Coronary artery (tissue), 2 donors: ENCODE measurements around the gene HNRNPUL1.

Experiments
- DNase-seq: peaks from one replicate; pipeline ENCODE4 v3.0.0-alpha.2; 2017; ENCODE audit warnings: low spot score
- H3K27ac ChIP-seq, 2 donors: fragments of 200-600 bp; sonication (generic); one replicate each; pipeline ENCODE4 v1.5.1; 2016 to 2019
- H3K4me3 ChIP-seq: fragments of 200-600 bp; sonication (generic); 2 replicates; pipeline ENCODE4 v1.5.1; 2016; ENCODE audit warnings: mild to moderate bottlenecking, moderate library complexity
- TF ChIP-seq, protein P1 (sequence below): fragments of 200-600 bp; sonication (generic); IDR thresholded peaks from one replicate; pipeline ENCODE4 v1.5.1; 2019; ENCODE audit warnings: antibody characterized with exemption

The HNRNPUL1 gene

GRCh38 chr19:41221514-41222205, 42.5 kb upstream of the HNRNPUL1 start:
- TF ChIP-seq, protein P1, sequence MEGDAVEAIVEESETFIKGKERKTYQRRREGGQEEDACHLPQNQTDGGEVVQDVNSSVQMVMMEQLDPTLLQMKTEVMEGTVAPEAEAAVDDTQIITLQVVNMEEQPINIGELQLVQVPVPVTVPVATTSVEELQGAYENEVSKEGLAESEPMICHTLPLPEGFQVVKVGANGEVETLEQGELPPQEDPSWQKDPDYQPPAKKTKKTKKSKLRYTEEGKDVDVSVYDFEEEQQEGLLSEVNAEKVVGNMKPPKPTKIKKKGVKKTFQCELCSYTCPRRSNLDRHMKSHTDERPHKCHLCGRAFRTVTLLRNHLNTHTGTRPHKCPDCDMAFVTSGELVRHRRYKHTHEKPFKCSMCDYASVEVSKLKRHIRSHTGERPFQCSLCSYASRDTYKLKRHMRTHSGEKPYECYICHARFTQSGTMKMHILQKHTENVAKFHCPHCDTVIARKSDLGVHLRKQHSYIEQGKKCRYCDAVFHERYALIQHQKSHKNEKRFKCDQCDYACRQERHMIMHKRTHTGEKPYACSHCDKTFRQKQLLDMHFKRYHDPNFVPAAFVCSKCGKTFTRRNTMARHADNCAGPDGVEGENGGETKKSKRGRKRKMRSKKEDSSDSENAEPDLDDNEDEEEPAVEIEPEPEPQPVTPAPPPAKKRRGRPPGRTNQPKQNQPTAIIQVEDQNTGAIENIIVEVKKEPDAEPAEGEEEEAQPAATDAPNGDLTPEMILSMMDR, result no peak
- Histone ChIP-seq H3K4me3 (peak overlapping the region; percentile 72), H3K27ac (peak overlapping the region; percentile 90 to 91)
- no peak for DNase-seq

DNA sequence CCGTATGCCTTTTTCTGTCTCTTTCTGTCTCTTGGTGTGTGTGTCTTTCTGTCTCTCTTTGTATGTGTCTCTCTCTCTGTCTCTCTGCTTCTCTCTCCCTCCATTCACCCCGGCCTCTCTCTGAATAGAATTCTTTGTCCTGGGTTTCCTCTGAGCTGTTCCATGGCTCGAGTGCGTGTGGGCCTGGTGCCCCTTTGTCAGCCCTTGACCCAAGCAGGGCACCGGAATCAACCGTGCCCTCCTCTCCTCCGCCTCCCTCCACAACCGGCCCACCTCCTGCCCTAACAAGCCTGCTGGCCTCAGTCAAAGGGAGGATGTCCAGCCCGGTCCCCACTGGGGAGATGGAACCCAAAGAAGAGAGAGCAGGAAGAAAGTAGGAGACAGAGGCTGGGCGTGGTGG, 41.9 kb upstream of the HNRNPUL1 start:
- H3K4me3 ChIP-seq, result peak overlapping the region; percentile 72
- TF ChIP-seq, protein P1, result no peak
- H3K27ac ChIP-seq, result peak overlapping the region in 1 of 2 donors; percentile 91
- no peak for DNase-seq

DNA sequence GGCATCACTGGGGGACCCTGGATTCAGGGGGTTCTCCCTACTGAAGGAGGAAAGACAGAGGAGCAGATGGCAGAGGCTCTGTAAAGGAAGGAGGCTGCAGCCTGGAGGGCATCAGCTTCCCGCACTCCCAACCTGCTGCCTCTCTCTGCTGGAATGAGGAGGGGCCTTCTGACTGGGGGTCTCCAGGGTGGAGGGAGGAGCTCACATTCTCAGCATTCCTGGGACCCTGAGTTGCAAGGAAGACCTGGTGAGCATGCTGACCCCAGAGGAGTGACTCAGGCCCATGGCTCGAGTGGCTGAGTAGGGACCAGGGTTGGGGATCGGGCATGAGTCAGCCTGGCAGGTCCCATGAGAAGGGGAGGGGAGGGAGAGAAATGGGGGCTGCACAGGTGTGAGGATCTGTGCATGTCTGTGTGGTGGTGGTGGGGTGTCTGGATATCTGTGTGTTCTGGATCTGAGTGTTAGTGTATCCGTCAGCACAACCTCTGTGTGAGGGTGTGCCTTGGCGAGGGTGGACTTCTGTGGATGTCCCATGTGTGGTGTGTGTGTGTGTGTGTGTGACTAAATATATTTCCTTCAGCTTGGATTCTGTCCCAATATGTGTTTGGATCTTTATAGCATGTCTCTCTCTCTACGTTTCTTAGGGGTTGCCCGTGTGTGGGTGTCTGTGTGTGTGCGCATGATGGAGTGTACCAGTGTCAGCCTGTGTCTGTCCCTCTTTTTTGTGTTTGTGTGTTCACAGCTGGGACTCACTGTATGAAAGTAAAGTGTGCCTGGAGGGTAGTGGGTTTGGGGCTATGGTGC, 40.5 kb upstream of the HNRNPUL1 start:
- Histone ChIP-seq H3K27ac (peak overlapping the region; percentile 93 to 95), H3K4me3 (peak overlapping the region; percentile 41)
- TF ChIP-seq, protein P1, result no peak
- DNase-seq, result peak; percentile 87

GRCh38 chr19:41224632-41225031, 39.5 kb upstream of the HNRNPUL1 start:
- Histone ChIP-seq H3K4me3 (no peak overlapping the region), H3K27ac (peak overlapping the region; percentile 93 to 95)
- no peak for DNase-seq
- TF ChIP-seq, protein P1, result no peak

DNA sequence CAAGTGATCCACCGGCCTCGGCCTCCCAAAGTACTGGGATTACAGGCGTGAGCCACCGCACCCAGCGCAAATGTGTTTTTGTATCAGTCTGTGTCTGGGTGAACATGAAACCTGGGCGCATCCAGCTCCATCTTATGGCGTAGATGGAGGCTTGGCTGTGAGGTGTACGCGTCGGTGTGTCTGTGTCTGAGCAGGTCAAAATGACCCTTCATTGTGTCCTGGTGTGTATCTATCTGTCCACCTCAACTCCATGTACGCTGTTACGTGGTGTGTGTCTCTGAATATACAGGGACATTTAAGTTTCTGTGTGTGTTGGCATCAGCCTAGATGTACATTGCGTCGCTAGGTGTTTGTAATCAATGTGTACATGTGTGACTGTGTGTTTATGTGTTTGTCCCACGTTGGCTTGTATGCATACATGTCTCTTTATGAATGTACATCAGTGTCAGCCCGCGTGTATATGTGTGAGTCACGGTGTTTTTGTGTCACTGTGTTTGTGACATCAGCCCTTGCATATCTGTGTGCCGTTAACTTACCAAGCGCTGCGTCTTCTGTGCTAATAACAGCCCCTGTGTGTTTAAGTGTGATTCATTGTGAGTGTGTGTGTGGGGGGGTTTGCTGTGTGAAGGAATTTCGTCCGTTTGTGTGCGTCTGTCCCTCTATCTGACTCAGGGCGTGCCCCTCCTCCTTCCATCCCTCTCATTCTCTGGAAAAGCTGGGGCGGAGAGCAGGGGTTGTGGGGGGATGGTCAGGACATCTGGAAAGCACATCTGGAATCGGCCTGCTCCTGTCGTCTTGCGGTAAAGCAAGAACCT, 38.7 kb upstream of the HNRNPUL1 start:
- TF ChIP-seq, protein P1, result no peak
- Histone ChIP-seq H3K4me3 (peak overlapping the region; percentile 68), H3K27ac (peak overlapping the region; percentile 93 to 95)
- peak; percentile 93 for DNase-seq

DNA sequence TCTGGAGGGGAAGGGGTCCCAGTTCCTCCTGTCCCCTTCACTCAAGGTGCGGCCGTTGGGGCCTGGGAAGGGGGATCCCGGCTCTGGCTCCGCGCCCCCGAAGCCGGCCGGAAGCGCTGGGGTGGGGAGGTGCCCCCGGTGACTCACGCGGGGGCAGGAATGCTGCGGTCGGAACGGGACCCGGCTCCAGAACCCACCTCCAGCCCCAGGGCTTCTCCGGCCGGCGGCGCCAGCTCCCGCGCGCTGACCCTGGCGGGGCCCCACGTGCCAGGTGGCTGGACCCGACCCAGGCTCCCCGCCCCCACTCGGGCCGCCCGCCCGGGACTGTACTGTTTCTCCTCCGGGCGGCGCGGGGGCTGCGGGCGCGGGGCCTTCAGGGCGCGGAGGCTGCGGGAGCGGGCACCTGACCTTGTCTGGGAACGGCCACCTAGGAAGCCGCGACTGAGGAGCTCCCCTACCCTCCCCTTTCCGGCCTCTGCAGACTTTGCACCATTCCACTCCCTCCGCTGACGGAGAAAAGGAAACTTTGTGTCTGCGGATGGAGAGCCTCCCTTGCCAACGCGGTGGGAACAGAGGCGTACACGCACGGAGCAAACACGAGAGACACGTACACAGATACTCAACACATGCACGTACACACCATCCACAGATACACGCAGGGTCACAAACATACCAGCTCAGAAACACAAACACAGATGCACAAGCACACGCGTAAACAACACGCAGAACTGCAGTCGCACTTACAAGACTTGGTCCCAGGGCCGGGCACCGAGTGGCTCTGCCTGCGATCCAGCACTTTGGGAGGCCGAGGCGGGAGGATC, 37.9 kb upstream of the HNRNPUL1 start:
- peak; percentile 91 for DNase-seq
- TF ChIP-seq, protein P1, result no peak
- Histone ChIP-seq H3K27ac (peak overlapping the region; percentile 93 to 95), H3K4me3 (peak overlapping the region; percentile 68)
